SK-N-SH (cell line): ENCODE results near the gene PHKG2.

Experiments
- CHD2 ChIP-seq: fragments of 150-350 bp; IDR thresholded peaks from 2 replicates; pipeline ENCODE4 v1.6.1; 2018; ENCODE audit warnings: low read length; ENCODE audit not compliant: partially characterized antibody
- ELF1 ChIP-seq: IDR thresholded peaks from 2 replicates; pipeline ENCODE4 v1.4.0; 2012
- EP300 ChIP-seq, 2 experiments: IDR thresholded peaks; 2 replicates each; pipeline versions ENCODE4 v1.4.0 to v1.6.1; 2012; ENCODE audit warnings: borderline replicate concordance in 1 of 2, low read depth in 1 of 2, low read length in 1 of 2
- EZH2phosphoT487 ChIP-seq: fragments of 200-600 bp; sonication (generic); IDR thresholded peaks from 2 replicates; pipeline ENCODE4 v1.6.1; 2017; ENCODE audit warnings: low read depth, mixed run types, mild to moderate bottlenecking, antibody characterized with exemption, moderate library complexity, borderline replicate concordance
- FOXM1 ChIP-seq: IDR thresholded peaks from 2 replicates; pipeline ENCODE4 v1.4.0; 2012; ENCODE audit warnings: low read depth, mild to moderate bottlenecking
- NFIC ChIP-seq: IDR thresholded peaks from 2 replicates; pipeline ENCODE4 v1.4.0; 2012; ENCODE audit warnings: borderline replicate concordance
- NRF1 ChIP-seq: IDR thresholded peaks from 2 replicates; pipeline ENCODE4 v1.6.1; 2012; ENCODE audit warnings: low read depth, mild to moderate bottlenecking, low read length
- POLR2AphosphoS5 ChIP-seq: IDR thresholded peaks from 2 replicates; pipeline ENCODE4 v1.6.1; 2012; ENCODE audit warnings: low read depth, low read length
- RAD21 ChIP-seq: IDR thresholded peaks from 2 replicates; pipeline ENCODE4 v1.6.1; 2012; ENCODE audit warnings: mild to moderate bottlenecking, low read length
- YY1 ChIP-seq: IDR thresholded peaks from 2 replicates; pipeline ENCODE4 v1.4.0; 2012; ENCODE audit warnings: low read depth, mild to moderate bottlenecking
- TF ChIP-seq, protein P1 (sequence below): fragments of 200-600 bp; sonication (generic); IDR thresholded peaks from 2 replicates; pipeline ENCODE4 v1.6.1; 2017; ENCODE audit warnings: antibody characterized with exemption, mild to moderate bottlenecking, moderate library complexity

DNA sequence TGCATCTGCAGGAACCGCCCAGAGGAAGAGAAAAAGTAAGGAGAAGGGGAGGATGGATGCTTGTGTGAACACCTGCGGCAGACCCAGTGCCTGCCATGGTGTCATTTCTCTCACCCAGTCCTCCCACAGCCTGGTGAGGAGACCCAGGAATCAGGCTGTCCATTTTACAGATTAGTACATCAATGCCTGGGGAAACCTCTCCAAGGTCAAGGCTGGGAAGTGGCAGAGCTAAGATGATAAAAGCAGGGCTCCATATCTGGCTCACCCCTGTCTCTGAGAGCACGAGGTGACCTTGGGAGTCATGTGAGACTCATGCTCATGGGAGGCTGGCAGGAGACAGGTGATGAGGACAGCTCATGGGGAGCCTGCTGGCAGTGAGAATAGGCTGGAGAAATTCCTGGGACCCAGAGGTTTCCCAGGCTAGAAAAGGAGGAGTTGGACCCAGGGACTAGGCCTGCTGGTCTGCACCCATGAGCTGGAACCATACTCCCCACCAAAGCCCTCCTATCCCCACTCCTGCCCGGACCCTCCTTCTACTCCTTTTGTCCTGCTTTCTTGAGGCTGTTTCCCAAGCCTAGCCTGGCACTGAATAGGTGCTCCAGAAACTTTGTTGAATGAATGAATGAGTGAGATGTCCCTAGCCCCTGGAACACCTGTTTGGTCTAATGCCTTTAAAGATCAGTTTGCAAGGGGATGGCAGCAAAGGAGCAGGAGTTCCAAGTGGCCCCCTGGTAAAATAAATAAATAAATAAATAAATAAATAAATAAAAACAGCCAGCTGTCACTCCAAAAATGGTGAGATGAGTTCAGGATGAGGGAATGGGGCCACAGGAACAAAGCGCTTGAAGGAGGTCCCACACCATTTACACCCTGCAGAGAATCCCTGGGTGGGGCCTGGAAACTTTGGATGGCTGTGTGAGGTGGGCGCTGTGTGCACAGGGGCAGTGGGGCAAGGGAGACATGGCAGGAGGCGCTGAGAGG lies 37.2 kb downstream of the PHKG2 start:
- TF ChIP-seq POLR2AphosphoS5 (no peak), RAD21 (no peak), FOXM1 (no peak), NFIC (no peak), YY1 (no peak), EZH2phosphoT487 (no peak), NRF1 (no peak), ELF1 (no peak), EP300 (IDR thresholded peaks at IDR 0.05; ENCODE audit: borderline replicate concordance in 1 of 2, low read depth in 1 of 2, low read length in 1 of 2) (no peak), CHD2 (no peak)
- TF ChIP-seq, protein P1, sequence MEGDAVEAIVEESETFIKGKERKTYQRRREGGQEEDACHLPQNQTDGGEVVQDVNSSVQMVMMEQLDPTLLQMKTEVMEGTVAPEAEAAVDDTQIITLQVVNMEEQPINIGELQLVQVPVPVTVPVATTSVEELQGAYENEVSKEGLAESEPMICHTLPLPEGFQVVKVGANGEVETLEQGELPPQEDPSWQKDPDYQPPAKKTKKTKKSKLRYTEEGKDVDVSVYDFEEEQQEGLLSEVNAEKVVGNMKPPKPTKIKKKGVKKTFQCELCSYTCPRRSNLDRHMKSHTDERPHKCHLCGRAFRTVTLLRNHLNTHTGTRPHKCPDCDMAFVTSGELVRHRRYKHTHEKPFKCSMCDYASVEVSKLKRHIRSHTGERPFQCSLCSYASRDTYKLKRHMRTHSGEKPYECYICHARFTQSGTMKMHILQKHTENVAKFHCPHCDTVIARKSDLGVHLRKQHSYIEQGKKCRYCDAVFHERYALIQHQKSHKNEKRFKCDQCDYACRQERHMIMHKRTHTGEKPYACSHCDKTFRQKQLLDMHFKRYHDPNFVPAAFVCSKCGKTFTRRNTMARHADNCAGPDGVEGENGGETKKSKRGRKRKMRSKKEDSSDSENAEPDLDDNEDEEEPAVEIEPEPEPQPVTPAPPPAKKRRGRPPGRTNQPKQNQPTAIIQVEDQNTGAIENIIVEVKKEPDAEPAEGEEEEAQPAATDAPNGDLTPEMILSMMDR: no peak
